Neural progenitor cell (in vitro differentiated cells): ENCODE results near the gene C2orf74.
"Not testable (repeated sequence)": the region's sequence is repeated elsewhere in the genome, so short reads cannot be mapped to it uniquely, and the experiment has no call there.

ENCODE experiments used
- CTCF ChIP-seq: fragments of 200-600 bp; sonication (generic); IDR thresholded peaks from 2 replicates; pipeline ENCODE4 v1.5.1; 2017; ENCODE audit warnings: antibody characterized with exemption, mild to moderate bottlenecking
- EZH2 ChIP-seq: fragments of 200-600 bp; sonication (generic); IDR thresholded peaks from 2 replicates; pipeline ENCODE4 v1.6.1; 2017; ENCODE audit warnings: antibody characterized with exemption, mild to moderate bottlenecking, moderate library complexity

GRCh38 chr2:61128122-61128521 lies 33.9 kb upstream of the C2orf74 start:
- TF ChIP-seq CTCF, EZH2: not testable (repeated sequence)
